Left ventricle myocardium superior (tissue), 1 donor: ENCODE results near the gene ACTRT3. TPM values are rescaled to one million over a fixed set of nuclear protein-coding genes. Genes with fewer than 3 reads are reported as not detected.
A peak's percentile ranks its signal among the peaks of the same experiment; 100 is the strongest.
"Not testable (repeated sequence)": the region's sequence is repeated elsewhere in the genome, so short reads cannot be mapped to it uniquely, and the experiment has no call there.

Experiments used
- ATAC-seq: fragments of 200-7000 bp; cut with Tn5 transposase; one replicate; pipeline ENCODE4 v1.9.1; 2020; ENCODE audit warnings: mild to moderate bottlenecking, moderate library complexity
- DNase-seq: peaks from one replicate; pipeline ENCODE4 v3.0.0-alpha.2; 2020
- intact Hi-C: fragments of 100-400 bp; cut with micrococcal nuclease; formaldehyde crosslinking; loops from one replicate; pipeline ENCODE4 v1.11.0; 2022
- total RNA-seq: library from RNA; stranded (reverse); fragmentation: NEBNext Ultra II Directional; extraction: Animal tissue kit (Norgen Biotek cat#: 25700); gene quantifications from one replicate; pipeline ENCODE4 v1.2.1, GENCODE V29; 2021
- donor health status: DM: no; HTN: yes; CAD: no; lungs with severe emphysema.

The ACTRT3 gene
- total RNA-seq, 1 donor from 2014 or later = 0.72 TPM

DNA sequence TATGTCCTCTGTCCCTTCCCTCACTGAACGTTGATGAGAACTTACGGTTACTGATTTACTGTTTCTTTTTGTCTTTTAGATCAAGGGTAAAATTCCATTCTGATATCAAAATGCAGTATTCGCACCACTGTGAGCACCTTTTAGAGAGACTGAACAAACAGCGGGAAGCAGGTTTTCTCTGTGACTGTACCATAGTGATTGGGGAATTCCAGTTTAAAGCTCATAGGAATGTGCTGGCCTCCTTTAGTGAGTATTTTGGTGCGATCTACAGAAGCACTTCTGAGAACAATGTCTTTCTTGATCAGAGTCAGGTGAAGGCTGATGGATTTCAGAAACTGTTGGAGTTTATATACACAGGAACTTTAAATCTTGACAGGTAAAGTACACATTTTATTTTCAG is 4.8 kb upstream of the ACTRT3 start:
- intact Hi-C loops = no loop called here
- no peak for DNase-seq
- no peak for ATAC-seq

DNA sequence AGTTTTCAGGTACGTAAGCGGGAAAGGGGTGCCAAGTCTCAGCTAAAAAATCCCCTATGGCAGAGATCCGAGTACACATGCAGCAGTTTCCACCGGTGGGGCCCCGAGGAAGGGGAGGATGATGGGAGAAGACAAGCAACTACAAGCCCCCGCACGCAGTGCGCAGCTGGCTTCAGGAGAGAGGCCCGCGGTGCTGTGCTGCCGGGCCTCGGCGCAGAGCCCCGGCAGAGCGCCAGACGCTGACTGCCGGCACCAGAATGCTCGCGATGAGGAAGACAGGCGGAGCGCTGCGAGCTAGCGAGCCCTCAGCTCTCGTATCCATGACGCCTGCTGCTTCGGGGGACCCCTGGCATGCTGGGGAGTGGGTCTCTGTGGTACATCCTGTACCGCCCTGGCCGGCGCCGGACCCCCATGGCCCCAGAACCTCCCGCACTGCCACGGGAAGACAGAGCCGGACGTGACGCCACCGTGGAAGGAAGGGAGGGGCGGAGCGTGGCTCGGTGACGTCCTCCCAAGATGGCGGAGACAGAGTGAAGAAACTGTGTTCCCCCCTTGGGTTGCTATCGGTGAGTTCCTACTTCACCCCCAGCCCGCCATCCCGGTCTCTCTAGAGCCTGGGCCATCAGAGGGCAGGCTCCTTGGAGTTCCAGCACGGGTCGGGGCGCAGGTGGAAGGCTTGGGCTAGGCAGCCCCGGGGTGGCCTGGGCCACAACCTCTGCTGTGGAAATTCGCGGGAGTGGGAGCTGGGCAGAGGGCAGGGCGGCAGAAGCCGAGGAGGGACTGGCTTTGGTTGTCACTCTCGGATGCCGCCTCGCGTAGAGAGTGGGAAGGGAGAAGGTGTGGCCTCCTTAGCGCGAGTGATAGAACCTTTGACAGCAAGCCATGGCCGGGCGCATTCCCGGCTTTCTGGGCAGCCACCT is 3.8 kb upstream of the ACTRT3 start, which contains the start of gene MYNN:
Gene MYNN, plus strand, starts transcription at position 500 of the 920 bp plus-strand sequence. CDS start 900 bp downstream, outside the sequence.
- DNase-seq = peak; percentile 94
- ATAC-seq = peak; percentile 94
- intact Hi-C loops = no loop called here

- peak; percentile 79 for ATAC-seq
- peak; percentile 78 for DNase-seq
- intact Hi-C loops = no loop called here
Measured at GRCh38 chr3:169772305-169772896, 3.0 kb upstream of the ACTRT3 start.

DNA sequence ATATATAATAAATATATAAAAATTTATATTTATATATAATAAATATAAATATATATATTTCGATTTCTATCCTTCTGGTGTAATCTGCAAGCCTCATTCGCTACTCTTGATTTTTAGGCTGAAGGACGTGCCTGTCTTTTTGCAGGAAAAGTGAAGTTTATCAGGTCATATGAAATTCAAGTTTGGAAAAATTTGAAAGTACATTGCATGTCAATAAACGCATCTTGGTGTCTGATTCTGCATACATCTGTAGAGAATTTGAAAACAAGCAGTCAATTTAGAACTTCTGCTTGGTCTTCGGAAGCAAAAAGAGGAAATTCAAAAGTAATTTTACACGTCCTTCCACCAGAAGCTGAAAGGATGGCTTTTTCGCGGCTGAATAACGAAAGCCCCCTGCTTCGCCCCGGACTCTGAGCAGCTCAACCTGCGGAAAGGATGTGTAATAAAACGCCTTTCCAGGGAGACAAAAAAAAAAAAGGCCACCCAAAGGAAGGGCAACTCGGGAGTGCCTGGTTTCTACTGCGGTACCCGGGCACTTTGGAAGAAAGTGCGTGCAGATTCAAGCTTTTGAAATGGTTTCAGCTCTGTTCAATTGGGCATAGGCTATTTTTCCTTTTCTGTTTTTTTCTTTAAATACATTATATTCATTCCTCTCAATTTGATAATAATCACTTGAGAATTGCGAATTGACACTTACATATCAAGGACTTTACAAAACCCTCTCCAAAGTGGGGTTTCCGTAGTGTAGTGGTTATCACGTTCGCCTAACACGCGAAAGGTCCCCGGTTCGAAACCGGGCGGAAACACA is 2.3 kb upstream of the ACTRT3 start:
- ATAC-seq = peak; percentile 40
- DNase-seq = peak; percentile 59
- intact Hi-C loops = no loop called here

- peak; percentile 96 for ATAC-seq
- intact Hi-C loops = no loop called here
Measured at GRCh38 chr3:169764882-169765612, 4.3 kb downstream of the ACTRT3 start, which contains the start of gene TERC. Gene TERC, minus strand, starts transcription at chr3:169765060.

DNA sequence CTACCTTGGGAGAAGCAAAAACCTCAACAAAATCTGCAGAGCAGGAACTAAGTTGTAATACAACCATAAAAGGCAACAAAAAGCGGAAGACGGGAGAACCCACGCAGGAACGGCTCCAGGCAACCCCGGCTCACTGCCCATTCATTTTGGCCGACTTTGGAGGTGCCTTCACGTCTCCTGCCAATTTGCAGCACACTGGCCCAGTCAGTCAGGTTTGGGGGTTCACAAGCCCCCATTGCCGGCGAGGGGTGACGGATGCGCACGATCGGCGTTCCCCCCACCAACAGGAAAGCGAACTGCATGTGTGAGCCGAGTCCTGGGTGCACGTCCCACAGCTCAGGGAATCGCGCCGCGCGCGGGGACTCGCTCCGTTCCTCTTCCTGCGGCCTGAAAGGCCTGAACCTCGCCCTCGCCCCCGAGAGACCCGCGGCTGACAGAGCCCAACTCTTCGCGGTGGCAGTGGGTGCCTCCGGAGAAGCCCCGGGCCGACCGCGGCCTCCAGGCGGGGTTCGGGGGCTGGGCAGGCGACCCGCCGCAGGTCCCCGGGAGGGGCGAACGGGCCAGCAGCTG is 5.0 kb downstream of the ACTRT3 start:
- intact Hi-C loops = no loop called here
- peak; percentile 76 for DNase-seq
- ATAC-seq = peak; percentile 70

More at GRCh38 chr3:169764882-169765612, 4.3 kb downstream of the ACTRT3 start, which contains the start of gene TERC:
- DNase-seq = peak; percentile 94

DNA sequence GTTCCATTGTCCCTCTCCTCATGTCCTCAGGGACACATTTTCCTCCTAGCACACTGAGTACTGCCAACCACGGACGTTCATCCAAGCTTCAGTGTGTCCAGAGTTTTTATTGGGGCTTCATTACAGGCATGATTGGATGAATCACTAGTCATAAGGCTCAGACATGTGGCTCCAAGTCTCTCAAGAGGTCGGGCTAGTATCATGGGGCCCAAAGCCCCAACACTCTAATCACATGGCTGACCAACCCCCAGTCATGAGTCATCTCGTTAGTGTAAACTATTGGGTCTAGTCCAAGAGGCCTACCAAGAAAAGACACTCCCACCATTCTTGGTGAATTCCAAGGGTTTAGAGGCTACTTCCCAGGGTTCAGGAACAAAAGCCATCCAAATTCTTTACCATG is 8.9 kb downstream of the ACTRT3 start:
- intact Hi-C loops = no loop called here
- ATAC-seq (no peak), DNase-seq (no peak)

DNA sequence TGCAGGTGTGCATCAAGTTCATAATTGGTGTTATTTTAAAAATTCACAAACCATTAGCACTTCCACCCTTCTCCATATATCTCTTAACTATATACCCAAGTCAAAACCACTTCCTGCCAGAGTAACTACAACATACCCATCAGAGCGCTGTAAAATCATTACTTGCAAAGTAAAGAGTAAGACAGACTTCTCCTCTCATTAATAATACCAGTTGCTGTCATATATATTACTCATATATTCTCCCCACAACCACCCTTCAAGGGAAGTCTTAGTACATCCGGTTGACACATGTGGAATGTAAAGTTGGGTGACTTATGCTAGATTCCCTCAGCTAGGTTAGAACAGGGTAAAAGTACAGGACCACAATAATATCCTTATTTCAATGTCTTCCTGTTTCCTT is 10.1 kb downstream of the ACTRT3 start:
- ATAC-seq = no peak
- intact Hi-C loops = no loop called here
- DNase-seq = no peak

GRCh38 chr3:169758359-169758994 is 10.9 kb downstream of the ACTRT3 start:
- no peak for DNase-seq
- no peak for ATAC-seq
- intact Hi-C loops = no loop called here

GRCh38 chr3:169755488-169755887 is 13.9 kb downstream of the ACTRT3 start:
- ATAC-seq = no peak
- intact Hi-C loops = no loop called here
- DNase-seq = no peak

DNA sequence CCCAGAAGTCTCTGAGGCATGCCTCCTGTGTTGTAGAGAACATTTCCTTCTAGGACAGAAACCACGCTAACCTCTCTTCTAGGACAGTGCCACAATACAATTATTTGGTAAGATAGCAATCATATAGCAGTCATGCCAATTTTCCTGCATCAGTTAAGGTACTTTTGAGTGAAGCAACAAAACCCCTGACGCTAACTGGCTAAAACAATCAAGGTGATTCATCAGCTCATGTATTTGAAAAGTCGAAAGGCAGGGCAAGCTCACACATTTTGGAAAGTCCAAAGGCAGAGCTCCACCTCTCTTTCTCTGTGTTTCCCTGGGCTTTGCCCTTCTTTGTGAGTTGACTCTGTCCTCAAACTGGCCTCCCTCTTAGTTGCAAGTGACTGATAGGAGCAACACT is 14.7 kb downstream of the ACTRT3 start:
- intact Hi-C loops = no loop called here
- ATAC-seq (no peak), DNase-seq (no peak)

GRCh38 chr3:169751875-169752274 is 17.5 kb downstream of the ACTRT3 start:
- intact Hi-C loops = no loop called here
- ATAC-seq = no peak
- no peak for DNase-seq

- ATAC-seq = no peak
- intact Hi-C loops = no loop called here
Measured at GRCh38 chr3:169750665-169751064, 18.7 kb downstream of the ACTRT3 start.

DNA sequence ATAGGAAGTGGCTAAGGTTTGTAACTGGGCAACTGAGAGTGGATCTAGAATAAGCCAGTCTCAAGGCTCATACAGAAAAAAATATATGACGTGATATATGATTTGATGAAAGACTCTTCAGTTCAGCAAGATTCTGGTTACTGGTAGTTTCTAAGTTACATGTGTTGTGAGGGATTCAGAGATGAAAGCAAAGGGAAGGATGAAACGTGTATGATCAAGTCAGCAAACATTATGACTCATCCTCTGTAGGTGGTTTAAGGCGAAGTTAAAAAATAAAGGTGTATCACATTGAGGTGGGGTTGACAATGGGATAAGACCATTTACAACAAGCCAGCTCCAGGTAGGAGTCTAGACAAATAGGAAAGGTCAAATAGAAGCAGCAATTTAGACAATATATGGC is 20.7 kb downstream of the ACTRT3 start:
- no peak for DNase-seq
- no peak for ATAC-seq
- intact Hi-C loops = no loop called here

More at GRCh38 chr3:169750665-169751064, 18.7 kb downstream of the ACTRT3 start:
- DNase-seq = no peak

DNA sequence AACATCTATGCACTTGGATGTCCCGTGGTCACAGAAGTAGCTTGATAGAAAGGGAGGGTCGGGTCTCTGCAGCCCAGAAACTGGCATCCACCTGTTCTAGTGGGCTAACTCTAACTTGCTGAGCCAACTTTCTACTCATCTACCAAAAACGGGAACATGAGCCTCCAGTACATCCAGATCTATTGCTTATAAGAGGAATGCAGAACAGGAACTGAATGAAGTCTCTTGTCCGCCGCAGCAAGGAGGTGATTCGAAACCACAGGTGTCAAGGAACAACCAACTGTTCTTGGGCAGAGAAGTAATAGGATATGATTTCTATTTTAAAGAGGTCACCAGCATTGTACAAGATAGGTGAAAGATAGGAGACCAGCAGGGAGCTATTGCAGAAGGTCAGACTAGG is 22.4 kb downstream of the ACTRT3 start:
- DNase-seq = no peak
- intact Hi-C loops = no loop called here
- ATAC-seq = no peak

GRCh38 chr3:169744366-169745054 is 24.9 kb downstream of the ACTRT3 start:
- DNase-seq (no peak), ATAC-seq (no peak)
- intact Hi-C loops = no loop called here

DNA sequence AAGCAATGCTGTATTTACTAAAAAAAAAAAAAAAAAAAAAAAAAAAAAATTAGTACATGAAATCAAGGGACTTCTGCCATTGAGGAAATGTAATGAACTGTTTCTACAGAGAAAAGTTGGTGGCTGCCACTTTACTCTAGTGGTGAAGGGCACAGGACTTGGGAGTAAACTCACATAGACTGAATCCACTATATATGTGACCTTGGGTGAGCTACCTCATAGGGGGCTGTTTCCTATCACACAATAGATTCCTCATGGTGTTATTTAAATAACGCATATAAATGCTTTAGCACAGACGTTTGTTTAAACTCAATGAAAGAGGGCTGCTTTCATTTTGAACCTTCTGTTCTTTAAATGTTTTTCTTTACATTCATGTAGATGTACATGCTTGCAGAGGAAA is 30.3 kb downstream of the ACTRT3 start:
- no peak for DNase-seq
- intact Hi-C loops = no loop called here
- ATAC-seq = no peak

- DNase-seq, ATAC-seq, intact Hi-C loops: not testable (repeated sequence)
Measured at GRCh38 chr3:169731857-169732256, 37.5 kb downstream of the ACTRT3 start.
